Activated naive CD4-positive, alpha-beta T cell treated with anti-CD3 and anti-CD28 coated beads, Interleukin-2, amount 50 U/mL, for 16 hours (primary cell): ENCODE measurements around the gene SF3B6.
"Not testable (repeated sequence)": the region's sequence is repeated elsewhere in the genome, so short reads cannot be mapped to it uniquely, and the experiment has no call there.

Experiments
- DNase-seq: peaks from one replicate; pipeline ENCODE4 v3.0.0-alpha.2; 2020

SF3B6 gene, protein sequence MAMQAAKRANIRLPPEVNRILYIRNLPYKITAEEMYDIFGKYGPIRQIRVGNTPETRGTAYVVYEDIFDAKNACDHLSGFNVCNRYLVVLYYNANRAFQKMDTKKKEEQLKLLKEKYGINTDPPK

DNA sequence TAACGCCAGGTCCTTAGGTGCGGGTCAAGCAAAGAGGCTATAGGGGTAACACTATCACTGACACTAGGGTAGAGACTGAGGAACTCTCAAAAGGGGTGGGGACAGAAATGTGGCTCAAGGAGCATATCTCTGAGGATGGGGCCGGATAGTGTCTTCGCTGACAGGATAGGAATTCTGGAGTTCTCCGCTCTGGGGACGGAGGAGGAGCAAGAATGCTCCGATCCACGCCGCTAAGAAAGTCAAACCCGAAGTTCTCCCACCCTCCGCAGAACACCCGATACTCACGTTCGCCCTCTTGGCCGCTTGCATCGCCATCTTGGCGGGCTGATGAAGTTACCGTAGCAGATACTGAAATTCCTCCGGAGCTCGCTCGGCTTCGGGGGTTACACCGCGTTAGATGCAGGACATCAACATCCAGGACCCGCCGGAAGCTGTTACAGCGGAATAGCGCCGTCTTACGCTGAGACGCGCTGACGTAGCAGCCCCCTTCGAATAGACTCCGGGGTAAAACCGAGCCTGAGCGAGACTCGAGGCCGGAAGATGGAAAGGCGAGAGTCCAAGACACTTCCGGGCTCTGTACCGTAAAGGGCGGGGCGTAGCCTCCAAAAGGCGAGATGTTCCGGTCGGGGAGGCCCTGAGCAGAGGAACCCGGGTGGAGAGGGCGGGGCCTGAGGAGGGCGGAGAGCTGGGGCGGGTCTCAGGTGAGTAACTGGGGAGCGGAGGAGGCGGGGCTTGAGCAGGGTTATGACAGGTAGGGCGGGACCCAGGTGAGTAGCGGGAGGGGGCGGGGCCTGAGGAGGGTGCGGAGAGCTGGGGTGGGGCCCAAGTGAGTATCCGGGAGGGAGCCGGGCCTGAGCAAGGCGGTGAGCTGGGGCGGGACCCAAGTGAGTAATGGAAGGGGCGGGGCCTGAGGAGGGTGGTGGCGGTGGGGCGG, at the start of gene SF3B6:
SF3B6 (minus strand) TSS at position 412 of the 934 bp plus-strand sequence; CDS start at position 315, 97 bp downstream.
- peak; percentile 100 for DNase-seq

DNA sequence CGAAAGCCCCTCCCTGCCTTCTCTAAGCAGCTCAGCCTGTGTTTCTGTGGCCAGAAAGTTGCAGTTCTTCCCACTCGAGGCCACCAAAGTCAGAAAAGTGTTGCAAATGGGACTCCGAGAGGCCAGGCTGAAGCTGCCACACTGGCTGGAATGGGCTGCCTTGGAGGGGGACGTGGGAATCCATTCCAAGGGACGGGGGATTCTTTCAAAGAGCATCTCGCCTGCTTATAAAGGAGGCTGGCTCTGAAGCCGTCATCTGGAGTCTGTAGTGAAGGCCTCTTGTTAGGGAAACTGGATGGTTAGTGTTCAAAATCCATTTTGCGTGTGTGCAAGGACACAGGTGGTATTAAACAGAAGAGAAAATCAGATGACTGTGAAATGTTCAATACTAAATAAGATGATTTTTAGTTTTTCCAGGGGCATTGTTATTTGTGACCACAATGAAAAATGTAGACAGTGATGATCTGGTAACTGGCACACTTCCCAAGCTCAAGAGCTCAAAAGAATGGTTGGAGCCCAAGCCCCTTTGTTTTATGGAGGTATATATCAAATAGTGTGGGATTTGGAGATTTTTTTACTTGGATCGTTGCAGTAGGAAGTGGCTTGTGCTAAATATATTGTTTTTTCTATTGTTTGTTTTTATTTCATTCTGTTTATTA, 47.9 kb upstream of the SF3B6 start:
- no peak for DNase-seq

DNA sequence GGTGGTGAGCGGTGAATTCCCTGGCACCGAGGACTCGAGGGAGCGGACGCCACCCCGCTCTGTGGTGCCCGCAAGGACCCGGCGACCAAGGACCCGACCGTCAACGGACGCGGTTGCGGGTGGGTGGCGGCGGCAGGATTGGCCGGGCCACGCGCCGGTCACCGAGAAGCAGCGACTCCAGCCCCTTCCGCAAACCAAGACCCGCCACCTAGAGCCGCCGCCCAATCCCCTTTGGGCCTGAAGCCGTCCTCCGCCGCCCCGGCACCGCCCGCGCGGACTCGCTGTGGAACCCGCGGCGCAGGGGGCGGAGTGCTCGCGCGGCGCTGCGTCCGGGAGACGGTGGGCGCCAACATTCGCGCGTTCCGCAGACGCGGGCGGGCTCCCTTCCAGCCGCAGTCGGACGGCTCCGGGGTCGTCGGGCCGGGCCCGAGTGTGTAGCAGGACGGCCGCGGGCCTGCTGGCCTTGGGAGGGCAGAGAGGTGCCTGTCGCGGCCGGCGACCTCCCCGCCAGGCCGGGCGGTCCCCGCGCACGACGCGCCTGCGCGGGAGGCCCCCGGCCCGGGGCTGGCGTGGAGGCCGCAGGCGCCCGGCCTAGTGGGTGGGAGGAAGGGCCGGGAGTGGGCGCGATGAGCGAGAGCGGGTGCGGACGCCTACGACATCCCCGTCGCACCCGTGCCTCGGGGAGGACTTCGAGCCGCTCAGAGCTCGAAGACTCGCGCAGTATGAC, 47.2 kb upstream of the SF3B6 start, which contains the start of the genes FAM228B and PFN4:
FAM228B (plus strand) TSS at position 275 of the 727 bp plus-strand sequence. CDS start 893 bp downstream, outside the sequence.
PFN4 (minus strand) TSS at position 140 of the 727 bp plus-strand sequence. CDS start 799 bp downstream, outside the sequence.
- peak; percentile 66 for DNase-seq

- no peak for DNase-seq
Measured at GRCh38 chr2:24122366-24123194, 46.5 kb upstream of the SF3B6 start.

DNA sequence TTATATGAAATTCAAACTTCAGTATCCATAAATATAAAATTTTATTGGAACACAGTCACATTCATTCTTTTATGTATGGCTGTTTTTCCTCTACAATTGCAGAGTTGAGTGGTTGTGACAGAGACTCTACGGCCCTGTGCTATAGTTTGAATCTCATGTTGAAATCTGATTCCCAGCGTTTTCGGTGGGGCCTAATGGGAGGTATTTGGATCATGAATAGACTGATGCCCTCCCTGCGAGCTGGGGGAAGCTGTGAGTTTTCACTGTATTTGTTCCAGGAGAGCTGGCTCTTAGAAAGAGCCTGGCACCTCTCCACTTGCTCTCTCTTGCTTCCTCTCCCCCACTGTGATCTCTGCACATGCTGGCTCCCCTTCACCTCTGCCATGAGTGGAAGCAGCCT, 45.3 kb upstream of the SF3B6 start:
- no peak for DNase-seq

GRCh38 chr2:24121066-24121465, 44.9 kb upstream of the SF3B6 start:
- no peak for DNase-seq

DNA sequence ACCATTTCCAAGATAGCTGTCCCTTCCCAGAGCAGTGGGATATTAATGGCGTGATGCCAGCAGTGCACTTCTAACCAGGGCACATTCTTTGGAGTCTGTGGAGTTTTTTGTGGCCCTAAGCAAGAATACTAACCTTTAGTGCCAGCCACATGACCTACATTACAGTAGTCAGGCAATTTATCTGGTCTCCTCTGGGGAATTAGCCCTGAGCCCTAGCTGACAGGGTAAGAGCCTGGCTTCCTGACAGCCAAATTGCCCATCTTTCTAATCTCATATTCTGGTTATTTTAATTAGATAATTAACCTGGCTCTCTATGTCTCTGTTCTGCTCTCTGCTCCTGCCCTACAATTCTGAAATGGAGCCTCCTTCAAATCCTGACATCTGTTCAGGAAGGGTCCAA, 41.8 kb upstream of the SF3B6 start:
- no peak for DNase-seq

DNA sequence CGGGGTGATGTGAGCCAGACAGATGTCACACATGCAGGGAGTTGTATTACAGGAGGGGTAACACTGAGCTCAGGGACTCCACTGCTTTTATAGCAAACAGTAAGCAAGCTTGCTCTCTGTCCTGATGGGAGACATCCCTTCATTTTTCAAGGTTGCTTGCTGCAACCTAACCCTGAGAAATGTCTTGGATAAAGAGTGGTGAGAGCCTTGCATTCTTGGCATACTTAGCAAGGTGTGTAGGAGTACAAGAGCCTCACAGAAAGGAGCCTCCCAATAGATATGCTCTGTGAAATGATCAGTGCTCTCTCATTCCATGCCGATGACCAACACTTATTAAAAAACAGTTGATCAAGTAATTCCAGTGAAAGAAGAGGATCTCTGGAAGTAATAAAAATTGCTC, 38.9 kb upstream of the SF3B6 start:
- no peak for DNase-seq

GRCh38 chr2:24111407-24111901, 35.3 kb upstream of the SF3B6 start:
- DNase-seq: no peak

DNA sequence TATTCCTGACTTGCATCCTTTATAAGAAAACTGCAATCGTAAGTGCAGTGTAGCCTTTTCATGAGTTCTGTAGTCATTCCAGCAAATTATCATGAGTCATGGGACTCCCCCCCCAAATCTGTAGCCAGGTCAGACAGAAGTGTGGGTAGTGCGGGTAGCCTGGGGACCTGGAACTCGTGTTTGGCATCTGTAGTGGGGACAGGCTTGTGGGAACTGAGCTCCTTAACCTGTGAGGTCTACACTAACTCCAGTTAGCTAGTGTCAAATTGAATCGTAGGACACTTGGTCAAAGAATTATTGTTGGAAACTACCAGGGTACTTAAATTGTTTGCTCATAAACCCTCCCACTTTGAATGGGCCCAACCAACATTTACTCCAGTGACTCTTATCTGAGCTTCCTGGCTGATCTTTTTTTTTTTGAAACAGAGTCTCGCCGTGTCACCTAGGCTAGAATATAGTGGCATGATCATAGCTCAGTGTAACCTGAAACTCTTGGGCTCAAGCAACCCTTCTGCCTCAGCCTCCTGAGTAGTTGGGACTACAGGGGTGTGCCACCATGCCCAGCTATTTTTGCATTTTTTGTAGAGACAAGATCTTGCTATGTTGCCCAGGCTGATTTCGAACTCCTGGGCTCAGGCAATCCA, 34.7 kb upstream of the SF3B6 start:
- no peak for DNase-seq

- not testable (repeated sequence) for DNase-seq
Measured at GRCh38 chr2:24109431-24109830, 33.3 kb upstream of the SF3B6 start.

GRCh38 chr2:24107336-24107735, 31.2 kb upstream of the SF3B6 start:
- DNase-seq: no peak

DNA sequence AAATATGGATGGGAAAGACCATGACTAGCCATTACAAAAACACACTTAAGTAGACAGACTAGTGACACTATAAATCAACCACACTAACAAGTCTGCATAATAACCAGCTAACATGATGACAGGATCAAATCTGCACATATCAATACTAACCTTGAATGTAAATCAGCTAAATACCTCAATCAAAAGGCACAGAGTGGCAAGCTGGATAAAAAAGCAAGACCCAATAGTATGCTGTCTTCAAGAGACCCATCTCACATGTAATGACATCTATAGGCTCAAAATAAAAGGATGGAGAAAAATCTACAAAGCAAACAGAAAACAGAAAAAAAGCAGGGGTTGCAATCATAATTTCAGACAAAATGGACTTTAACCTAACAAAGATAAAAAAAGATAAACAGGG, 30.7 kb upstream of the SF3B6 start:
- no peak for DNase-seq

- no peak for DNase-seq
Measured at GRCh38 chr2:24105816-24106215, 29.7 kb upstream of the SF3B6 start.

- DNase-seq: no peak
Measured at GRCh38 chr2:24104906-24105305, 28.8 kb upstream of the SF3B6 start.

- no peak for DNase-seq
Measured at GRCh38 chr2:24104110-24104650, 28.1 kb upstream of the SF3B6 start.

DNA sequence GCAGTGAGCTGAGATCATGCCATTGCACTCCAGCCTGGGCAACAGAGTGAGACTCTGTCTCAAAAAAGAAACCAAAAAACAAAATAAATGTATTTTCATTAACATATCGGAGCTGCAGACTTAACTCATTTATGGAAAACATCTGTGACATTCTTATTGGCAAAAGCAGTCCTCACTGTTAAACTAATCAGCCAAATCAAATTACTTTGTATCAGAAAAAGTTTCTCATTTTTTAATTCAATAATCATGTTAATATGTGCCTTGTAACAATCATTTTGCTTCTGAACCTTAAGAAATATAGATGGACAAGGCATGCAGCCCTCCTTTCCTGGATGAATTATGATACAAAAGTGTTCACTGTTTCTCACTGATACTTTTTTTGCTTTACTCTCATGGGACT, 26.6 kb upstream of the SF3B6 start:
- no peak for DNase-seq

DNA sequence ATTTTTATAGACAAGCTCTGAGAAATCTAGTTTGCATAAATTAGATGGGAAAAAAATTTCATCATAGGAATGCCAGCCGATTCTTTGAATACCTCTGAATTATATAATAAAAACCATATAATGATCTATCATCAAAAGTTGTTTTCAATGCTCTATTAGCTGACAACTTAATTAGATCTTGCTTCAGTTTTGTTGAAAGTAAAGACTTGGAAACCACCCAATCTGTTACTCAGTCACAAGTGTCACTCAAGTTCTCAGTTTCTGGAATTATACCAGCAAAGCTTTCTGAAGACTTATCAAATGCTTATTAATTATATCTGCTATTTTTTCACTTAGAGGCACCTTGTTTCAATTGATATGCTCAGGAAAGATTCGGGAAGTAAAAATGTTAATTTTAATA, 25.9 kb upstream of the SF3B6 start:
- DNase-seq: no peak

DNA sequence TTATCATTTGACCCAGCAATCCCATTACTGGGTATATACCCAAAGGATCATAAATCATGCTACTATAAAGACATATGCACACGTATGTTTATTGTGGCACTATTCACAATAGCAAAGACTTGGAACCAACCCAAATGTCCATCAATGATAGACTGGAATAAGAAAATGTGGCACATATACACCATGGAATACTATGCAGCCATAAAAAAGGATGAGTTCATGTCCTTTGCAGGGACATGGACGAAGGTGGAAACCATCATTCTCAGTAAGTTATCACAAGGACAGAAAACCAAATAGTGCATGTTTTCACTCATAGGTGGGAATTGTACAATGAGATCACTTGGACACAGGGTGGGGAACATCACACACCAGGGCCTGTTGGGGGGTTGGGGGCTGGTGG, 24.6 kb upstream of the SF3B6 start:
- not testable (repeated sequence) for DNase-seq

- not testable (repeated sequence) for DNase-seq
Measured at GRCh38 chr2:24095171-24095677, 19.1 kb upstream of the SF3B6 start.

GRCh38 chr2:24093270-24093669, 17.1 kb upstream of the SF3B6 start:
- DNase-seq: not testable (repeated sequence)
